ENCODE data around the gene UQCC3. TPM values are rescaled to one million over a fixed set of nuclear protein-coding genes. Genes with fewer than 3 reads are reported as not detected.
A peak's percentile ranks its signal among the peaks of the same experiment; 100 is the strongest.

Gene UQCC3
- total RNA-seq, 1 experiment from 2014 or later, result 16.1 TPM

DNA sequence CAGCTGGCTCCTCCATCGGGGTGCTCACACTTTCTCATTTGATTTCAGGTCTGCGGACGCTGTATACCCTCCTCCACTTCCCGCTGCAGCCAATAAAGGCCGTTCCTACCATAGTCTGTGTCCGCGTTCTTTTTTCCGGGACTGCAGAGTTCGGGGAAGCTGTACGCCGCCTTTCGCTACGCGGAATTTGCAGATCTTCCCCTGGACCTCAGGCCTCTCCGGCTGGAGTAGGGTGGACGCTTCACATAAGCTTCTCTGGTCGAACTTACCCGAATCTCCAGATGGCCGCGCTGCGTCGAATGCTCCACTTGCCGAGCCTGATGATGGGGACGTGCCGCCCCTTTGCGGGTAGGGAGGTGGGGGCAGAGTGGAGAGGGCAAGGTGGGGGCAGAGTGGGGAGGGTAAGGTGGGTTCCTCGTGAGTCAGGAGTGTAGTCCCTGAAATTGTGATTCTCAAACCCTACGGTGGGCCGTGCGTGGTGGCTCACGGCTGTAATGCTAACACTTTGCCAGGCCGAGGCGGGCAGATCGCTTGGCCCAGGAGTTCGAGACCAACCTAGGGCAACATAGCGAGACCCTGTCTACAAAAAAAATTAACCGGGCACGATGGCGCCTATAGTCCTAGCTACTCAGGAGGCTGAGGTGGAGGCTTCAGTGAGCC lies 5.7 kb upstream of the UQCC3 start:
- H3K27me3 ChIP-seq (ENCODE audit: insufficient read depth, low read depth), result no peaks in the 10 kb centered on the region
- BruUV-seq (replicated peaks), result no TSS peak
- H3K36me3 ChIP-seq (ENCODE audit: low read depth), result peaks cover 24% of the 10 kb centered on the region
- H3K4me3 ChIP-seq, result peak overlapping the region; percentile 88
- intact Hi-C loops (cut with micrococcal nuclease; ENCODE audit: unreplicated experiment), result loop anchor here (5.0 kb wide), 3 partner anchors 43 to 123 kb away; partner anchors contain the start of genes B3GAT3 and TUT1
- H4K20me1 ChIP-seq (ENCODE audit: insufficient read depth), result no peaks in the 10 kb centered on the region; the same call in none of the 2 replicates
- no peak for TF ChIP-seq EZH2 (IDR thresholded peaks at IDR 0.05; ENCODE audit: low read depth)
- TF ChIP-seq, protein P1, sequence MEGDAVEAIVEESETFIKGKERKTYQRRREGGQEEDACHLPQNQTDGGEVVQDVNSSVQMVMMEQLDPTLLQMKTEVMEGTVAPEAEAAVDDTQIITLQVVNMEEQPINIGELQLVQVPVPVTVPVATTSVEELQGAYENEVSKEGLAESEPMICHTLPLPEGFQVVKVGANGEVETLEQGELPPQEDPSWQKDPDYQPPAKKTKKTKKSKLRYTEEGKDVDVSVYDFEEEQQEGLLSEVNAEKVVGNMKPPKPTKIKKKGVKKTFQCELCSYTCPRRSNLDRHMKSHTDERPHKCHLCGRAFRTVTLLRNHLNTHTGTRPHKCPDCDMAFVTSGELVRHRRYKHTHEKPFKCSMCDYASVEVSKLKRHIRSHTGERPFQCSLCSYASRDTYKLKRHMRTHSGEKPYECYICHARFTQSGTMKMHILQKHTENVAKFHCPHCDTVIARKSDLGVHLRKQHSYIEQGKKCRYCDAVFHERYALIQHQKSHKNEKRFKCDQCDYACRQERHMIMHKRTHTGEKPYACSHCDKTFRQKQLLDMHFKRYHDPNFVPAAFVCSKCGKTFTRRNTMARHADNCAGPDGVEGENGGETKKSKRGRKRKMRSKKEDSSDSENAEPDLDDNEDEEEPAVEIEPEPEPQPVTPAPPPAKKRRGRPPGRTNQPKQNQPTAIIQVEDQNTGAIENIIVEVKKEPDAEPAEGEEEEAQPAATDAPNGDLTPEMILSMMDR (conservative IDR thresholded peaks at IDR 0.05), result no peak
- no peak overlapping the region for H2AFZ ChIP-seq
- peaks cover 83% of the 10 kb centered on the region for H3F3A ChIP-seq (ENCODE audit: insufficient read depth, low read depth)
- CTCF ChIA-PET, result interaction anchor here (0.6 to 1.1 kb wide), 3 partner anchors 12 to 81 kb away, joined by 3 to 7 read pairs (median 4); no protein-coding TSS in a partner anchor
- H3K4me1 ChIP-seq (replicated peaks; ENCODE audit: insufficient read depth), result peaks cover 38% of the 10 kb centered on the region
- H3K9me3 ChIP-seq (ENCODE audit: insufficient read depth, low read depth), result no peaks in the 10 kb centered on the region
- H3K9me2 ChIP-seq (ENCODE audit: insufficient read depth), result no peaks in the 10 kb centered on the region
- peak overlapping the region; percentile 98 for H3K4me2 ChIP-seq
- peak overlapping the region; percentile 72 for H3K27ac ChIP-seq
- DNase-seq, result peak; percentile 42 to 46
- peaks cover 66% of the 10 kb centered on the region for H3K79me2 ChIP-seq (ENCODE audit: low read depth)
- POLR2A ChIA-PET (ENCODE audit: unreplicated experiment), result interaction anchor here (0.6 to 2.0 kb wide), 31 partner anchors 8 to 1723 kb away, joined by 3 to 55 read pairs (median 8); partner anchors contain the start of genes B3GAT3, EEF1G, HNRNPUL2 and INTS5

DNA sequence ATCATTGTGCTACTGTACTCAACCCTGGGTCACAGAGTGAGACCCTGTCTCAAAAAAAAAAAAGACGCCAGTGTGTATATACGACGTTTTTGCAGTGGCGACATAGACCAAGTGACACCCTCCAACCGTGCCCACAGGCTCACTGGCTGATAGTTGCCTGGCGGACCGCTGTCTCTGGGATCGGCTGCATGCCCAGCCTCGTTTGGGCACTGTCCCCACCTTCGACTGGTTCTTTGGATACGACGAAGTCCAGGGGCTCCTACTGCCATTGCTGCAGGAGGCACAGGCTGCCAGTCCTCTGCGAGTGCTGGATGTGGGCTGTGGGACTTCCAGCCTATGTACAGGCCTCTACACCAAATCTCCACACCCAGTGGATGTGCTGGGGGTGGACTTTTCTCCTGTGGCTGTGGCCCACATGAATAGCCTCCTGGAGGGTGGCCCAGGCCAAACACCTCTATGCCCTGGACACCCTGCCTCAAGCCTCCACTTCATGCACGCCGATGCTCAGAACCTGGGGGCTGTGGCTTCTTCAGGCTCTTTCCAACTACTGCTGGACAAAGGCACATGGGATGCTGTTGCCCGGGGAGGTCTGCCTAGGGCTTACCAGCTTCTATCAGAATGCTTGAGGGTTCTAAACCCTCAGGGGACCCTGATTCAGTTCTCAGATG lies 5.1 kb upstream of the UQCC3 start:
- peak in 1 of 2 experiments; percentile 36 for DNase-seq
- H2AFZ ChIP-seq, result no peak overlapping the region
- H4K20me1 ChIP-seq (ENCODE audit: insufficient read depth), result no peaks in the 10 kb centered on the region; the same call in none of the 2 replicates
- TF ChIP-seq EZH2 (IDR thresholded peaks at IDR 0.05; ENCODE audit: low read depth), result no peak
- TF ChIP-seq, protein P1 (conservative IDR thresholded peaks at IDR 0.05), result no peak
- peaks cover 41% of the 10 kb centered on the region for H3K4me1 ChIP-seq (replicated peaks; ENCODE audit: insufficient read depth)
- POLR2A ChIA-PET (ENCODE audit: unreplicated experiment), result interaction anchor here (0.6 to 0.7 kb wide), 2 partner anchors 63 to 1023 kb away, joined by 3 to 7 read pairs; no protein-coding TSS in a partner anchor
- intact Hi-C loops (cut with micrococcal nuclease; ENCODE audit: unreplicated experiment), result loop anchor here (5.0 kb wide), 3 partner anchors 44 to 124 kb away; partner anchors contain the start of genes B3GAT3 and TUT1
- no peaks in the 10 kb centered on the region for H3K27me3 ChIP-seq (ENCODE audit: insufficient read depth, low read depth)
- no peaks in the 10 kb centered on the region for H3K9me2 ChIP-seq (ENCODE audit: insufficient read depth)
- H3K4me3 ChIP-seq, result peak overlapping the region; percentile 88
- H3K36me3 ChIP-seq (ENCODE audit: low read depth), result peaks cover 24% of the 10 kb centered on the region
- H3F3A ChIP-seq (ENCODE audit: insufficient read depth, low read depth), result peaks cover 85% of the 10 kb centered on the region
- peak overlapping the region; percentile 72 for H3K27ac ChIP-seq
- peaks cover 72% of the 10 kb centered on the region for H3K79me2 ChIP-seq (ENCODE audit: low read depth)
- CTCF ChIA-PET, result no interaction called here
- H3K4me2 ChIP-seq, result peak overlapping the region; percentile 98
- no TSS peak for BruUV-seq (replicated peaks)
- H3K9me3 ChIP-seq (ENCODE audit: insufficient read depth, low read depth), result no peaks in the 10 kb centered on the region

DNA sequence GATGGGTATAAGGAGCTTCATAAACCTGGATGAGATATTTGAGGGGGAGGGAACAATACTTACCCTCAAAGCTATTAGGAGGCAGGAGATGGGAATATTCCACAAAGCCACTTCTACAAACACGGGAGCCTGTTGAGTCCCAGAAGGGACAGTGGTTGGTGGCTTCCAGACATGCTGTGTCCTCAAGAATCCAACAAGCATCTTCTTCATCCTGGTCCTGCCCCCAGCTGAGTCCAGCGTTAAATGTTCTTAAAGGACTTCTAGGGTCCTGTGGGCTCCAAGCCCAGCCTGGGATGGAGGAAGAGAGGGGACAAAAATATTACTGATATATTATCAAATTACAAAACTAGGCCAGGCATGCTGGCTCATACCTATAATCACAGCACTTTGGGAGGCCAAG lies 4.0 kb upstream of the UQCC3 start:
- Histone ChIP-seq H3K4me2 (peak overlapping the region; percentile 98), H2AFZ (no peak overlapping the region), H3K4me1 (replicated peaks; ENCODE audit: insufficient read depth) (peaks cover 41% of the 10 kb centered on the region), H3K9me3 (ENCODE audit: insufficient read depth, low read depth) (no peaks in the 10 kb centered on the region), H3K36me3 (ENCODE audit: low read depth) (peaks cover 24% of the 10 kb centered on the region), H3K4me3 (peak overlapping the region; percentile 88; the same call in 1 of the 2 replicates), H3K79me2 (ENCODE audit: low read depth) (peaks cover 80% of the 10 kb centered on the region), H3K9me2 (ENCODE audit: insufficient read depth) (no peaks in the 10 kb centered on the region), H3F3A (ENCODE audit: insufficient read depth, low read depth) (peaks cover 83% of the 10 kb centered on the region), H3K27me3 (ENCODE audit: insufficient read depth, low read depth) (no peaks in the 10 kb centered on the region), H3K27ac (peak overlapping the region; percentile 72), H4K20me1 (ENCODE audit: insufficient read depth) (no peaks in the 10 kb centered on the region; the same call in none of the 2 replicates)
- intact Hi-C loops (cut with micrococcal nuclease; ENCODE audit: unreplicated experiment), result loop anchor here (5.0 kb wide), 3 partner anchors 45 to 125 kb away; partner anchors contain the start of genes B3GAT3 and TUT1
- BruUV-seq (replicated peaks), result no TSS peak
- no peak for TF ChIP-seq EZH2 (IDR thresholded peaks at IDR 0.05; ENCODE audit: low read depth)
- TF ChIP-seq, protein P1 (conservative IDR thresholded peaks at IDR 0.05), result no peak
- CTCF ChIA-PET, result no interaction called here
- no peak for DNase-seq
- POLR2A ChIA-PET (ENCODE audit: unreplicated experiment), result interaction anchor here (0.5 to 0.7 kb wide), 6 partner anchors 14 to 249 kb away, joined by 3 to 8 read pairs (median 4); partner anchors contain the start of genes INTS5 and SCGB1A1

Measured in PC-9 (cell line).